ENCODE data around the gene BACH1. TPM values are rescaled to one million over a fixed set of nuclear protein-coding genes. Genes with fewer than 3 reads are reported as not detected.
"Not testable (repeated sequence)": the region's sequence is repeated elsewhere in the genome, so short reads cannot be mapped to it uniquely, and the experiment has no call there.

Gene BACH1
- total RNA-seq, 4 donors from 2014 or later, result 35.0 to 101 (median 49.8) TPM

- DNase-seq (ENCODE audit: low spot score) (no peak), ATAC-seq (ENCODE audit: low FRiP score) (no peak)
- TF ChIP-seq CTCF (IDR thresholded peaks at IDR 0.05), result no peak
Measured at GRCh38 chr21:29271927-29272333, 26.8 kb upstream of the BACH1 start.

- no peak for TF ChIP-seq CTCF (IDR thresholded peaks at IDR 0.05)
- DNase-seq (ENCODE audit: low spot score), result no peak
- no peak for ATAC-seq (ENCODE audit: low FRiP score)
Measured at GRCh38 chr21:29277442-29277841, 21.3 kb upstream of the BACH1 start.

- no peak for DNase-seq (ENCODE audit: low spot score)
- no peak for TF ChIP-seq CTCF (IDR thresholded peaks at IDR 0.05)
- no peak for ATAC-seq (ENCODE audit: low FRiP score)
Measured at GRCh38 chr21:29279558-29279957, 19.2 kb upstream of the BACH1 start.

- DNase-seq (ENCODE audit: low spot score); ATAC-seq (ENCODE audit: low FRiP score): not testable (repeated sequence)
Measured at GRCh38 chr21:29281801-29282200, 16.9 kb upstream of the BACH1 start.

- no peak for ATAC-seq (ENCODE audit: low FRiP score)
- TF ChIP-seq CTCF (IDR thresholded peaks at IDR 0.05), result no peak
- DNase-seq (ENCODE audit: low spot score), result no peak
Measured at GRCh38 chr21:29287383-29287782, 11.3 kb upstream of the BACH1 start.

GRCh38 chr21:29288239-29288638 is 10.5 kb upstream of the BACH1 start:
- ATAC-seq (ENCODE audit: low FRiP score), result no peak
- DNase-seq (ENCODE audit: low spot score), result no peak
- no peak for TF ChIP-seq CTCF (IDR thresholded peaks at IDR 0.05)

GRCh38 chr21:29289317-29289716 is 9.4 kb upstream of the BACH1 start:
- no peak for DNase-seq (ENCODE audit: low spot score)
- TF ChIP-seq CTCF (IDR thresholded peaks at IDR 0.05), result no peak
- no peak for ATAC-seq (ENCODE audit: low FRiP score)

- DNase-seq (ENCODE audit: low spot score), result no peak
- ATAC-seq (ENCODE audit: low FRiP score), result no peak
- TF ChIP-seq CTCF (IDR thresholded peaks at IDR 0.05), result no peak
Measured at GRCh38 chr21:29290240-29290639, 8.5 kb upstream of the BACH1 start.

All from omental fat pad (tissue), 4 donors.